KBM-7 (cell line): ENCODE results near the gene GHSR.
"Not testable (repeated sequence)": the region's sequence is repeated elsewhere in the genome, so short reads cannot be mapped to it uniquely, and the experiment has no call there.

Experiments
- DNase-seq: peaks from one replicate; pipeline ENCODE4 v3.0.0-alpha.2; 2015
- in situ Hi-C: fragments of 300-500 bp; cut with MboI; formaldehyde crosslinking; loops from 2 replicates; pipeline ENCODE4 v1.14.3; 2020; ENCODE audit warnings: low sequenced_read_pairs, low pct_unique_long_range_greater_than_20kb, mixed read lengths

The GHSR gene, protein sequence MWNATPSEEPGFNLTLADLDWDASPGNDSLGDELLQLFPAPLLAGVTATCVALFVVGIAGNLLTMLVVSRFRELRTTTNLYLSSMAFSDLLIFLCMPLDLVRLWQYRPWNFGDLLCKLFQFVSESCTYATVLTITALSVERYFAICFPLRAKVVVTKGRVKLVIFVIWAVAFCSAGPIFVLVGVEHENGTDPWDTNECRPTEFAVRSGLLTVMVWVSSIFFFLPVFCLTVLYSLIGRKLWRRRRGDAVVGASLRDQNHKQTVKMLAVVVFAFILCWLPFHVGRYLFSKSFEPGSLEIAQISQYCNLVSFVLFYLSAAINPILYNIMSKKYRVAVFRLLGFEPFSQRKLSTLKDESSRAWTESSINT

DNA sequence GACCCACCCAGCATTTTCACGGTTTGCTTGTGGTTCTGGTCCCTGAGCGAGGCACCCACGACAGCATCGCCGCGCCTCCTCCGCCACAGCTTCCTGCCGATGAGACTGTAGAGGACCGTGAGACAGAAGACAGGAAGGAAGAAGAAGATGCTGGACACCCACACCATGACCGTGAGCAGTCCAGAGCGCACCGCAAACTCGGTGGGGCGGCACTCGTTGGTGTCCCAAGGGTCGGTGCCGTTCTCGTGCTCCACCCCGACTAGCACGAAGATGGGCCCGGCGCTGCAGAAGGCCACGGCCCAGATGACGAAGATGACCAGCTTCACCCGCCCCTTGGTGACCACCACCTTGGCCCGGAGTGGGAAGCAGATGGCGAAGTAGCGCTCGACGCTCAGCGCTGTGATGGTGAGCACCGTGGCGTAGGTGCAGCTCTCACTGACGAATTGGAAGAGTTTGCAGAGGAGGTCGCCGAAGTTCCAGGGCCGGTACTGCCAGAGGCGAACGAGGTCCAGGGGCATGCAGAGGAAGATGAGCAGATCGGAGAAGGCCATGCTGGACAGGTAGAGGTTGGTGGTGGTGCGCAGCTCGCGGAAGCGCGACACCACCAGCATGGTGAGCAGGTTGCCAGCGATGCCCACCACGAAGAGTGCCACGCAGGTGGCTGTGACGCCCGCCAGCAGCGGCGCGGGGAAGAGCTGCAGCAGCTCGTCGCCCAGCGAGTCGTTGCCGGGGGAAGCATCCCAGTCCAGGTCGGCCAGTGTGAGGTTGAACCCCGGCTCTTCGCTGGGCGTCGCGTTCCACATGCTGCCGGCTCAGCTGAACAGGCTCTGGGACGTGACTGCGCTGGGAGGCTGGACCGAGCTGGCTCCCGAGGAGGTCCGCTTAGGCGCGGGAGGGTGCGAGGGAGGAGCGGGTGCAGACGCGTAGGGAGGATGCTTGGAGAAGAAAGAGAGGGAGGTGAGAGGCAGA, at the start of gene GHSR:
TSS of gene GHSR (minus strand) at position 846 of the 969 bp plus-strand sequence. CDS start at position 803, 43 bp downstream.
- in situ Hi-C loops: no loop called here
- DNase-seq: no peak

DNA sequence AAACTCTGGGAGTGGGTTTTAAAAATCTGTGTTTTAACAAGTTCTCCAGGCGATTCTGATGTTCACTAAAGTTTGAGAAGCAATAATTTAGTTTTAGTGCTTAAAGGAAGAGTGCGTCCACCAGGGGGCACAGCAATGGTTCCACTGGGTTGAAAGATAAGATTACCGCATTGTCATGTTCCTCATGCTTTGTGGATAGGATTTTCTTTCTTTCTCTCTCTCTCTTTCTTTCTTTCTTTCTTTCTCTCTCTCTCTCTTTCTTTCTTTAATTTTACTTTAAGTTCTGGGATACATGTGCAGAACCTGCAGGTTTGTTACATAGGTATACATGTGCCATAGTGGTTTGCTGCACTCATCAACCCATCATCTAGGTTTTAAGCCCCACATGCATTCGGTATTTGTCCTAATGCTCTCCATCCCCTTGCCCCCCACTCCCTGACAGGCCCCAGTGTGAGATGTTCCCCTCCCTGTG, 42.0 kb upstream of the GHSR start:
- in situ Hi-C loops: not testable (repeated sequence)
- peak; percentile 76 for DNase-seq

DNA sequence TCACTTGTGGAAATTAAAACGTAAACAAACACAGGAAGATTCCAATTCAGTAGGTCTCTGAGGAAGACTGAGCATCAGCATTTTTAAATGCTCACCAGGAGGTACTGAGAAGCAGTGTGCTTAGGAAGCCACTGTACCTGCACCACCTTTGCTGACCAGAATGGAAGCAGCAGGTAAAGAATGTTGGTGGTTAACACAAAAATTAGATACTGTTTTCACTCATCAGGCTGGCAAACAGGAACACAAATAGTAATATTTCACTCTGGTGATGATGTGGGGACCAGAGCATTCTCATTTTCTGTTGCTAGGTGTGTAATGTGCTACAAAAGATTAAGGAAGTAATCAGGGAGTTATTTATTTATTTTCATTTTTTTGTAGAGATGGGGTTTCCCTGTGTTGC, 29.9 kb upstream of the GHSR start:
- DNase-seq: no peak
- in situ Hi-C loops: no loop called here

DNA sequence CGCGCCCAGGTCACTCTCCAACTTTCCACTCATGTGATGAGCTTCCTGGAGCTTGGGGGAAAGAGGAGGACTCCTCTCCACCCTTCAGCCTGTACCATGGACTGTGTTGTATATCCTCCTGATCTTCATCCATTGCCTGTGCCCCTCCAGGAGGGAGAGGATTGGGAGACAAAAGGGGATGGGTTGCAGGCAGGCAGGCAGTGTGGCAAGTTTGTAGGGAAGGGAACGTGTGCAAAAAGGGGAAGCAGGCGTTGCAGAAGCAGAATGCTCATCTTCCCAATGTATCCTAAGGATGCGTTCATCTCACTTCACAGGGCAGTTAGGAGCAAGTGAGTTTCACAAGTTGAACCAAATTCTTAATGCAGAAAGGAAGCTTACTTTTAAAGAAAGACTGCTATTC, 28.1 kb upstream of the GHSR start:
- in situ Hi-C loops: no loop called here
- peak; percentile 45 for DNase-seq

DNA sequence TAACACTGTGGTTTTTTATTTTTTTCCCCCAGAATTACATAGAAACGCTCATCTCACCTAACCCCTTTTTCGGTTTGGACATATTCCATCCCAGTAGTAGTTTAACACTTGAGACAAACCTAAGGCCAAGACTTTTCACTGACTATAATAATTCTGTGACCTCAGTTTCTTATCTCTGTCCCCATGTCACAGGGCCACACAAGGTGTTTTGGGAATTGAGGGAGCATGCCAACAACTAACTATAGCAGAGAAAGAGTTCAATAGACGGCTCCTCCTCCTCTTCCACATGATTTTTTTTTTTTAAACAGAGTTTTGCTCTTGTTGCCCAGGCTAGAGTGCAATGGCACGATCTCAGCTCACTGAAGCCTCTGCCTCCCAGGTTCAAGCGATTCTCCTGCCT, 27.4 kb upstream of the GHSR start:
- in situ Hi-C loops: no loop called here
- no peak for DNase-seq

DNA sequence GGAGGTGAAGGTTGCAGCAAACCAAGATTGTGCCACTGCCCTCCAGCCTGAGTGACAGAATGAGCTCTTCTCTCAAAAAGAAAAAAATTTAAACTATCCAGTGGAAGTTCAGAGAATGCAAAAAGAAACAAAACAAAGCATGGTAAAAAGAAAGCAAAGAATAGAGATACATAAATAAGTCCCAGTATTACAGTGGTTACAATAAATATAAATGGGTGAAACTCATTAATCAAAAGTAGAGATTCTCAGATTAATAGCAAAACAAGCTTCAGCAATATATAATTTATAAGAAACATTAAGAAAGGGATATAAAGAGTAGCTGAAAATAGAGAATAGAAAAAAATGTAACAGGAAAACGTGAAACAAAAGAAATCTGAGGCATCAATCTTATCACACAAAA, 23.6 kb upstream of the GHSR start:
- in situ Hi-C loops: no loop called here
- no peak for DNase-seq

DNA sequence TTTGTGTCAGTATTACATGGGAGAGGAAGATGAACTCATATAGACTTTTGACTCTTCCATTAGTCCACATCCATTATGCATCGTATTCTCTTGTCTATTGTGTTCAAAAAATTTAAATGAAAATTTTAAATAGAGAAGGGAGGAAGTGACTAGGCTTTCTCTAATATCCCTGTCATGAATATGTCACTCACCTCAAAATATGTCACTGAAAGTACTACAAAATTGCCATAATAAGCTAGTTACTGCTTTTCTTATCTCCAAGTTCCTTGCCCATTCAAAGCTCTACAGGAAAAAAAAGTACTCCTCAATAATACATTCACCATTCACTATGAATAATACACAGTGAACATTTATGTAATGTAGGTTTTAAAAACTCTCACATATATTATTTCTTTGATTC, 22.3 kb upstream of the GHSR start:
- no peak for DNase-seq
- in situ Hi-C loops: no loop called here

DNA sequence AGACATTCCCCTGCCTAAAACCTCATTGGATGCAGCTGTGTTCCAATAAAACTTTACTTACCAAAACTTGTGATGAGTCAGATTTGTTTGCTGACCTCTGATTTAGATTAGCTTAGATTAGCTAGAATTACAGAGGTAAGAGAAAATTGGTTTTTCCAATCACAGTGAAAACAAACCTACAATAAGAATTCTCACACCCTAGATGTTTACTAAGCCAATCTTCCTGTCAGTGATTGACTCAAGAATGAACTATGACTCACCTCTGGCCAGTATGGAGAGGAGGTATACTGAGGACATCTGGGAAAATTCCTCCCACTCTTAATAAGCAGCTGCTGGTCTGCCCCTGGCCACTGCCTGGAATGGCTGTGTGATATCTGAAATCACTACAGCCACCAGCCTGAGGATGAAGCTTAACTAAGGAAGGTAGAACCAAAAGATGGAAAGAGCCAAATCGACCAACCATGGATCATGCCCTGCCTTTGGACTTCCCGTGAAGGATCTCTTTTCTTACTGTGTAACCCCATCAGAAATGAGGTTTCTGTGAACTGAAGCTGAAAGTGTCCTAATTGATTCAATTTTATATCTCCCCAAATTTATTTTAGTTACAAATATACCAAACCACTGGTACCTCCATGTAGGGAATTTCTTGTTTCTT, 19.0 kb upstream of the GHSR start:
- in situ Hi-C loops: no loop called here
- no peak for DNase-seq

DNA sequence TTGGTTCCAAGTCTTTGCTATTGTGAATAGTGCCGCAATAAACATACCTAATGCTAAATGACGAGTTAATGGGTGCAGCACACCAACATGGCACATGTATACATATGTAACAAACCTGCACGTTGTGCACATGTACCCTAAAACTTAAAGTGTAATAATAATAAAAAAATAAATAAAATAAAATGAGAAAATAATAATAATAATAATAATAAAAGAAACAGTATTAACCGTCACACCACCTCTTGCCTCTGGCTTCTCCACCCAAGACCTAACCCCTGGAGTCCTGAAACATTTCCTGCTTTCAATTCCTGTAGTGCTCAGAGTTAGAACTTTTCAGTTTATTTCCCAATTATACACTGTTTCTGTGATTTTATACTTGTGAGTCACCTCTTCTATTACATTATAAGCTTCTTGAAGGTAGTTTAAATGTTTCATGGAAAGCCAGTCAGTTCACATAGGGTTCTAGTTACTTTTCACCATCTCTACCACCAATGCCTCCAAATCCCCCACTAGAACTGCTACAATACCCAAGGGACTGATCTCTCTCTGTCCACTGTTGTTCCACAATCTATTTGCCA, 18.4 kb upstream of the GHSR start:
- in situ Hi-C loops: no loop called here
- no peak for DNase-seq

DNA sequence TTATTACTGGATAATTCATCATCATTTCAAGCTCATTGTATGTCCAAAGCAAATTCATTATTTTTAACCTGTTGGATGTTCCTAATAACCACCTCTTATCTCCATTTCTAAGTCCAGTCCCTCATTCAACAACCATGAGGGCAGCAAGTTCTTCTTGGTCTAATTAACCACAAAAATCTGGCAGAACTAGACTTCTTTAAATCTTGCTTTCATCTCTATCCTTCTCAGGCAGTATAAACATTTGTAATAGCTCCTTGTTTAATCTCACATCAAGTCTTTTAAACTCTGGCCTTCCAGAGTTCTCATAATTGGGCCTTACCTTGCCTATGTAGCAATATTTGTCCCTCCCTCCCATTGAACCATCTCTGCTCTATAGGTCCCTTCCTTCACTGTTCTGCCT, 17.0 kb upstream of the GHSR start:
- in situ Hi-C loops: no loop called here

DNA sequence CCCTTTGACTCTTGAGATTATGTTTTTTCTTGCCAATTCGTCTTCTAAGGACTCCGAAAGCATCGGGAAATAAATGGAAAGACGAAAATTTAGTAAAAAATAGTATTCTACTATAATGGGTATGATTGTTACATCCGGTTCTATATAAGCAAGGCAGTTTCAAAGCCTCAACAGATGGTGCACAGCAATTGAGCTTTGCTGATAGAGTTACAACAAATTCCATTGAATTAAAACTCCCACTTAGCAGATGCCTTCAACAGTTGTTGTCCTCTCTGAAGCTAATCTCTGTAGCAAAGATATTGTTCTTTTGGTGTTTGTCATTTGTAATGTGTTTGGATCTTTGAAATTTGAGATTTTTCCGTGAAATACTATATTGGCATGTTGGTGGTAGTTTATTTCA, 16.1 kb upstream of the GHSR start:
- in situ Hi-C loops: no loop called here

More for the DNA sequence above, 17.0 kb upstream of the GHSR start:
- no peak for DNase-seq

DNA sequence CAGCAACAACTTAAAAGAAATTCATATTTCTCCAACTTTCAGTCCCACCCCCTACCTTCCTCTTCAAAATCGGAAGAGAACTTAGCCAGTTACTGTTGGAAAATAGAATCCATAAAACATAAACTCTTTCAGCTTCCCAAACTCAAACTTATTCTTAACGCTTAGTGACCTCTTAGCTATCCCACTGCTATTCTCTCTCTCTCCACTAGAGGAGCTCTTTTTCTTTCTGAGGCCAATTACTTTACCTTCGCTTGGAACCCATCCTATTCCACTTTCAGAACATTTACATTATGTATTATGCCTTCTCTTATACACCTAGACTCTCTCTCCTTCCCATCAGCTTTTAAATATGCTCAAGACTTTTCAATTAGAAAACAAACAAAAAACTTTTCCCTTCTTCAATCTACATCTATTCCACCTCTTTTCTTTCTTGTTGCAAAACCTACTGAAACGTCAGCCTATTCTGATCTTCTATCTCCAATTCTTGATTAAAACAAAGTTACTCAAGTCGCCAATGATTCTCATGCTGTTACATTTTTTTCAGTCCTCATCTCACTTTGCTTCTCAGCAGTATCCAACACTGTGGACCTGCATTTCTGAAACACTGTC, 13.4 kb upstream of the GHSR start:
- in situ Hi-C loops: no loop called here
- peak; percentile 45 for DNase-seq

More for the DNA sequence above, 16.1 kb upstream of the GHSR start:
- no peak for DNase-seq

DNA sequence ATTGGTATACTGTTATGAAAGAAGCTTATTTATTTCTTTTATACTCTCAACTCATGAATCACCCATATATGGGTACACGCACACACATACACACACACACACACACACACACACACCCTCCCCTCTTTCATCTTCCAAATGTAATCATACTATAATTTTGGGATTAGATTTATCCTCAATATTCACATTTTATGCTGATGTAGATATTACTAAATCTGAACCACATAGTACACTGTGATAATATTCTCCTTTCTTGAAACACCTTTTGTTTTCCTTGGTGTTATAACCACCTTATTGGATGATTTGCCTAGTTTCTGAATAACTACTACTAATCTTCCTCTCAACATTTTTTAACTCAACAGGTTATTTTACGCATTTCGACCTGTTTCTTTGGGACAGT, 8.1 kb upstream of the GHSR start:
- in situ Hi-C loops: no loop called here
- DNase-seq: no peak

DNA sequence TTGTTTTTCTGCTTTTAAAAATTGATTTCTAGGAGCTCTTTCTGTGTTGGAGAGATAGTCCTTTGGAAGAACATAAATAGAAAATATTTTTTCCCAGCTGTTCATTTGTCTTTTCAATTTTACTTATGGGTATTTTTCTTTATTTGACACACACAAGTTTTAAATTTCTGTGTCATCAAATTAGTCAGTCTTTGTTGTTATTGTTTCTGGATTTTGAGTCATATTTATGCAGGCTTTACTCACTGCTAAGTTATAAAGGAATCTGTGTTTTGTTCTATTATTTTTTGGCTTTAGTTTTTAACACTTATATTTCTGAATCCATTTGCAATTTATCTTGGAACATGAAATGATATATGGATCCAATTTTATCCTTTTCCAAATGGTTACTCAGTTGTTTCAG, 5.9 kb upstream of the GHSR start:
- DNase-seq: no peak
- in situ Hi-C loops: no loop called here

DNA sequence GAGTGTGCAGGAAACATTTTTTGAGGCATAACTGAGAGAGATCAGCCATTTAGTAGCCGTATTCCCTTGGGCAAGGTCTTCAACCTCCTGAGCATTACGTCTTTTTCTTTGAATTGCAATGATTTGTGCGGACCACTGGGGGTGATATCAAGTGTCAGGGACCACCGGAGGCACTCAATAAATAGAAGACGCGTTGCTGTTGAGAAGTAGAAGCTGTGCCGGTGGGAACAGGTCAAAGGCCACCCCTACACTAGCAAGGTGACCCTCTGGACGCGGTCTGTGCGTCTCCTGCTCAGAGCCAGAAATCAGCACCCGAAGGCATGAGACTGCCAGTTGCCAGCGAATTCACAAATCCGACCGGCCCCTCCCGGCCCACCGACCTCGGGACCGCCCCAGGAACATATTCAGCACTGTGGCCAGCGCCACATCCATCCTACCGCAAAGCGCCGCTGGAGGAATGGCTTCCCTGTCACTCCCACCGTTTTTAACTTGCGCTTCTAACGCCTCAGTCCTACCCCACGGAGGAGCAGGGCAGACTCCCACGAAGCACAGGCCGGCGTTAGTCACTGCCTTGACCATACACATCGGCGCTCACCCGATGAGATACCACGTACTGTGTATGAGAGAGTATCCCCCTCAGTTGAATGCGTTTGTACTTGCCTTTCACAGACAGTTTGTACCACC, 1.4 kb upstream of the GHSR start:
- no peak for DNase-seq
- in situ Hi-C loops: no loop called here

DNA sequence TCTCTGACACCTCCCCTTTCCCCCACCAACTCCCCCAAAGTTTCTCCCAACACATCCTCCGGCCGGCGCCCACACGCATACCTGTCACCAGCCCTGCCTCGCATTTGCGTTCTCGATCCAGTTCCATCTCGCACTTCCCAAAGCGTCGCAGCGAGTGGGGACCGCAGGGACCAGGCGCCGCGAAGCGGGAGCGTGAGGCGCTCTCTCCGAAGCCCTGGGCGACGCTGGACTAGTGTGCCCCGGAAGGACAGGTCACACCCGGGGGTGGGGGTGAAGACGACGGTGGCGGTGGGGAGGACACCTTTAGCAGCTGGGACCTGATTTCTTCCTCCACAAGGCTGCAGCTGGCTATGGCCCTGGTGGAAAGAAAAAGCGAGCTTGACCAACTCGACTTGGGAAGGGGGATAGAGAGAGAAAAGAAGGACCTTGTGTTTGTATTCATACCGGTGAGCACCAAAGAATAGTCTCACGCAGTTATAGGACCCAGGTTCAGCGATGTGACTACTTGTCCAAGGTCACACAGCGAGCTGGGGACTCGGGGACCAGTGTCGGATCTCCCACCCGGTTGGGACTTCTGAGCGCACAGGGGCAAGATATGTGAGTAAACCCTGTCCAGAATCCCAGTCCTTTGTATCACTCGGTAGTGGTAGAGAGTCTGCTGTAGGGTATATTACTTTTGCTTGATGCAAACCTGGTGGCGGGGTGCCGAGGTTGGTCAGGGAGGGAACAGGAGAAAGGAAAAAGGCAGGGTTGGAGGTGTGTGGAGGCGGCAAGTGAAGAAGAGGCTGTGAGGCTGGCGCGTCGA, 607 bp upstream of the GHSR start:
- DNase-seq: no peak
- in situ Hi-C loops: no loop called here

DNA sequence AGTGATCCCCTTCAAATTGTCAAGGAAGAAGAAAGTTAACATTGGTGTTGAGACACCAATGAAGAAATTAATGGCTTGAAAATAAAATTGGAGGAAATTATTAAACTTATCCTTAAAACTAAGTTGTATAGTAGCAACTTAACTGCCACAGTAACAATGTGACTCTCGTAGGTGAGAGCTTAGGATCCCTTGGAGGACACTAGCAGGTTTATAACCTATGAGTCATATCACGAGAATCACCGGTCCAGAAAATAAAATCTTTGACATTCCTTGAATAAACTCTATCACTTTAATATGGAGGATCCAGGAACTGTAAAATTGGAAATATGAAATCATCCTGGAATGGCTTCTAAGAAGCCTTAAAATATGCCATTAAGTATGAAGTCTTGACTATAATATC, 2.1 kb downstream of the GHSR start:
- in situ Hi-C loops: no loop called here

DNA sequence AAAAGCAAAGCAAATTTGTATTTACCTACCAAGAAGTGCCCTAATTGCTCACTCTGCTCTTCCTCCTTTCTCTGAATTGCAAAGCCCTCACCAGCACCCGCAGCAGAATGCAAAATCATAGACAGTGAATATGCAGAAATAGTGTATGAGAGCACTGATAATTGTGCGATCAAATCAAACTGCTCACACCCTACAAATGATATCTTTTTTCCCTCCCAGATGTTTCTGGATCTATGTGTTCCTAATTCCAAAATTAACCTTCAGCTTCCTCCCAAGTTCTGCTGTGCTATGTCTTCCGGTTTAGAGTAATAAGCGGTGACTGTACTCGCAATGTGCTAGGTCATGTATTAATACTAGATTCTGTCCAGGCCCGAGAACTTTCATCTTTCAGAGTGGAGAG, 3.4 kb downstream of the GHSR start:
- DNase-seq: peak; percentile 59
- in situ Hi-C loops: no loop called here

More for the DNA sequence above, 2.1 kb downstream of the GHSR start:
- no peak for DNase-seq
